Tongue (tissue), 2 donors: ENCODE data around the gene DIMT1. TPM values are rescaled to one million over a fixed set of nuclear protein-coding genes. Genes with fewer than 3 reads are reported as not detected.

ENCODE experiments used
- DNase-seq: peaks from one replicate; pipeline ENCODE4 v3.0.0-alpha.2; 2015
- total RNA-seq: library from RNA; depleted of rRNA; stranded (reverse); fragments of >200 nt; gene quantifications from one replicate; pipeline ENCODE4 v1.2.3, GENCODE V29; 2014

Gene DIMT1
- 16.2 TPM for total RNA-seq

GRCh38 chr5:62403411-62404250, at the start of gene DIMT1:
DIMT1 (minus strand) TSS chr5:62403905; CDS start chr5:62403772, 133 bp downstream.
- peak; percentile 99 for DNase-seq

DNA sequence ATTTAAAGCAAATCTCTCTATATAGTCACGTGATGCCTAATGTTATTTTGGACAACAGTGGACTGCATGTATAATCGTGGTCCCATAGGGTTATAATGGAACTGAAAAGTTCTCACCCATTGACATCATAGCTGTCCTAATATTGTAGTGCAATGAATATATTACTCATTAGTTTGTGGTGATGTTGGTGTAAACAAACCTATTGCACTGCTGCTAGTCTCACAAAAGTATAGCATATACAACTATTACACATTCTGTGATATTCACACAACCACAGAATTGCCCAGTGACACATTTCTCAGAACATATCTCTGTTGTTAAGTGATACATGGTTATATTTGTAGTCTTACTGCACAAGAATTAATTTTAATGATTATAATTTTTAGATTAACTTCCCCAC, 46.6 kb upstream of the DIMT1 start:
- DNase-seq = no peak

DNA sequence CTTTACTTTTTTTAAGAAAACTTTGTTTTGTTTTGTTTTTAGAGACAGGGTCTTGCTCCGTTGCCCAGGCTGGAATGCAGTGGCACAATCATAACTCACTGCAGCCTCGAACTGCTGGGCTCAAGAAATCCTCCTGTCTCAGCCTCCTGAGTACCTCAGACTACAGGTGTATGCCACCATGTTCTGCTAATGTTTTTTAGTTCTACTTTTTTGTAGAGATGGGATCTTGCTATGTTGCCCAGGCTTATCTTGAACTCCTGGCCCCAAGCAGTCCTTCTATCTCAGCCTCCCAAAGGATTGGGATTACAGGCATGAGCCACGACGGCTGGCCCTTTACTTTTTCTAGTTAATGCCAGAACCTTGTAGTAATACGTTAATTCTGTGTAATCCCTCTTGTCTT, 44.8 kb upstream of the DIMT1 start:
- DNase-seq = no peak

DNA sequence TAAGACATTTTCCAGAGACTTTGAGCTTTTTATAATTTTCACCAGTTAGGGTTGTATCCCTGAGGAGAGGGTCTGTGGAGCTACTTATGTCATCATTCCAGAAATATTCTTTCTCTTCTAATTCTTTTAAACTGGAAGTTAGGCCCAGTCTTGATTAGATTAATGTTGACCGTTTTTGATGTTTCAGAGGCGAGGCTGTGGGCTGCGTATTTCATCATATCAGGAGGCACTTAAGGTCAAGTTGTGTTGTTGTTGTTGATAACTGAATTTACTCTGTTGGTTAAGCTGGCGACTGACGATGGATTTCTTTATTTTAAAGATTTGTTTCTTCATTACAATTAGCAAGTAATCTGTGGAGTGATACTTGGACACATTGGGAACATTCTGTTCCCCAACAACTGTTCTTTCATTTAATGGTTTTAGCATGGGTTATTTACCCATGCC, 28.9 kb upstream of the DIMT1 start:
- DNase-seq = no peak

- no peak for DNase-seq
Measured at GRCh38 chr5:62431735-62432620, 28.3 kb upstream of the DIMT1 start.

GRCh38 chr5:62424763-62425162, 21.1 kb upstream of the DIMT1 start:
- no peak for DNase-seq

- DNase-seq = no peak
Measured at GRCh38 chr5:62421414-62421813, 17.7 kb upstream of the DIMT1 start.

DNA sequence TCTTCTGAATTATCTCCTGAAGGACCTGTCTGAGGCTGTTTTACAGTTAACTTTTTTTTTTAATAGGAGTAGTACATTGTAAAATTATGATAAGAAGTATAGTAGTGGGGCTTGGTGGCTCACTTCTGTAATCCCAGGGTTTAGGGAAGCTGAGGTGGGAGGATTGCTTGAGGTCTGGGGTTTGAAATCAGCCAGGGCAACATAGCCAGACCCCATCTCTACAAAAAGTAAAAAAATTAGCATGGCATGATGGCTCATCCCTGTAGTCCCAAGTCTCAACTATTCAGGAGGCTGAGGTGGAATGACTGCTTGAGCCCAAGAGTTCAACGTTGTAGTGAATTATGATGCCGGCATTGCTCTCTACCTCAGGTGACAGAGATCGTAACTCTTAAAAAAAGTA, 15.9 kb upstream of the DIMT1 start:
- no peak for DNase-seq

DNA sequence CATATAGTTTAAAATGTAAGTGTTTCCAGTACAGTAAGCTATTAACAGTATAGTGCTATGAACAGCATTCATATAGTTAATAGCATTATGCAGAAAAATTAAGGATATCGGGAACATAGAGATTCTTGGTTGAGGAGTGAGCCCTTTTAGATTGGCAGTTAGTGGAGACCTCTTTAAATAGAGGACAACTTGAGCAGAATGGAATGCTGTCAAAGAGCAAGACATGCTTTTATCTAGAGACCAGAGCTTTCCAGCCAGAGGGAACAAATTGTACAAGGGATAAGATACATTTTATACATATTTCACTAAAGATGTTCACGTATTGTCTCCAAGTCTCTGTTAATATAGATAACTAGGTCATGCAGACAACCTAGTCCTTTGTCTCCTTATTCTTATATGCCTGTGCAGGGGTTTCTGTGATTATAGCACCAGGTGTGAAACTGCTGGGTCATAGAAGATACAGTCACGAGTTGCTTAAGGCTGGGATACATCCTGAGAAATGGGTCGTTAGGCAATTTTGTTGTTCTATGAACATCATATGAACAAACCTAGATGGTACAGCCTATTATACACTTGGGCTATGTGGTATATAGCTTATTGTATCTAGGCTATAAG, 14.9 kb upstream of the DIMT1 start:
- no peak for DNase-seq

DNA sequence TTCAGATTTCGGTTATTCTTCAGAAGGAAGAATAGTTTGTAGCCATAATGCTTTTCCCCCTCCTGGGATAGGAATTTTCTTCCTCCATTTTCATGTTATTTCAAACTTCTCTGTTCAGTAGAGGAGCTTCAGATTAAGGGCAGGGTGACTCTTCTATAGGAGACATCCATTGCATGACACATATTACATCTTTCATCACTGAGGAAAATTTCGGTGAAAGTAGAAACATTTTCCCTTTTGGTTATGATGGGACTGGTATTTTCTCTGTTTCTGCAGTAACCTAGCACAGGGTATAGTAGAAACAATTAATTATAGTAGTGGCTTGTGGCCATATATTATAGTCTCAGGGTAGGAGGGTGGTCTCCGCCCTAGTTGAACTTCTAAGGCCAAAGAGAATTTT, 10.0 kb upstream of the DIMT1 start:
- no peak for DNase-seq

GRCh38 chr5:62412549-62413329, 9.0 kb upstream of the DIMT1 start, which contains the start of gene IPO11:
IPO11 (plus strand) TSS chr5:62412763; CDS start chr5:62437280, 24,517 bp downstream.
- DNase-seq = peak; percentile 100

- no peak for DNase-seq
Measured at GRCh38 chr5:62395210-62395950, 8.3 kb downstream of the DIMT1 start.

DNA sequence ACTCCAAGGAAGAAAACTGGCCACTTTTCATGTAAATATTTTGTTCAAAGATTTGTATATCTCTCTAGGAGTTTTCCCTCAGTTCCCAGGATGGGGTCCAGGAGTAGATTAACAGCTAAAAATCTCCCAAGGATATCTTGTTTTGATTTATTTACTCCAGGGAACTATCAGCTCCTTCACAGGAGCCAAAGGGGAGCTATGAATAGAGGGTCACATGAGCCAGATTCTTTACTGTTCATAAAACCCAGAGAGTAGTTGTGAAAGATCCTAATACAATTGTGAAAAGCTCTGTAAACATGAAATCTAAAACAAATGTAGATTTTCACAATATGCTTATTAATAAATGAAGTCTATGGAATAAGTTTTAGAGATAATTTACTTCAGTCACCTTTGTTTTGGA, 16.9 kb downstream of the DIMT1 start:
- no peak for DNase-seq

GRCh38 chr5:62385816-62386400, 17.8 kb downstream of the DIMT1 start:
- DNase-seq = no peak

DNA sequence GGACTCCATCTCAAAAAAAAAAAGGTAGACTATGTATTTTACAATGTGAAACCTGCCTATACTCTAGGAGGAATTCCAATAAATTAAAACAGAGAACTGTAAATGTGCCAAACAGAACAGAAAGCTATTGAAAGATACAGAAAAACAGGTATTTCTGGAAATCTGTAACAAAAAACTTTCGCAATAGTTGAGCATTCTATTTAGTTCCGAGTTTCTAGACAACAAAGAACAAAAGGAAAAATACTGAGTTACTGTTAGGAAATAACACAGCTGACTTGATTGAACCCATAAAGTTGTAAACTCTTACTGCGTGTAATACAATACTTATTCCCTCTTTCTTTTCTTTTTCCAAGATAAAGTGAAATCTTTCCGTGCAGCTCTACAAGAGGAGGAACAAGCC, 18.6 kb downstream of the DIMT1 start:
- no peak for DNase-seq

DNA sequence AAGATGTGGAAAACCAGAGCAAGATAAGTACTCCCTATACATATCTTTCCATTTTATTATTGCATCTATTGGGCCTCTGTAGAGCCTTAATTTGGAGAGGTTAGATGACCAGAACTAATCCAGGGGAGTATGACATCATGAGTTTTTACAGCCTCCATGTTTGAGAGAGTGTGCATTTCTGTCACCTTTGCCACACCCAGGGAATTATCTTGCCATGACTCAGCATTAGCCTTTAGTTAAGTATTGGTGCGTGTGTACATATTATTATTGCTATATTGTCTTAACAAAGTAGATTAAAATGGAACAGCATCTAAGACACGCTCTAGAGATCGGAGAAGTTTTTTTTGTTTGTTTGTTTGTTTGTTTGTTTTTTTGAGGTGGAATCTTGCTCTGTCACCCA, 27.6 kb downstream of the DIMT1 start:
- no peak for DNase-seq

GRCh38 chr5:62375627-62376026, 28.1 kb downstream of the DIMT1 start:
- no peak for DNase-seq

GRCh38 chr5:62374090-62374489, 29.6 kb downstream of the DIMT1 start:
- DNase-seq = no peak

GRCh38 chr5:62373382-62373781, 30.3 kb downstream of the DIMT1 start:
- no peak for DNase-seq

GRCh38 chr5:62372600-62372999, 31.1 kb downstream of the DIMT1 start:
- DNase-seq = no peak

DNA sequence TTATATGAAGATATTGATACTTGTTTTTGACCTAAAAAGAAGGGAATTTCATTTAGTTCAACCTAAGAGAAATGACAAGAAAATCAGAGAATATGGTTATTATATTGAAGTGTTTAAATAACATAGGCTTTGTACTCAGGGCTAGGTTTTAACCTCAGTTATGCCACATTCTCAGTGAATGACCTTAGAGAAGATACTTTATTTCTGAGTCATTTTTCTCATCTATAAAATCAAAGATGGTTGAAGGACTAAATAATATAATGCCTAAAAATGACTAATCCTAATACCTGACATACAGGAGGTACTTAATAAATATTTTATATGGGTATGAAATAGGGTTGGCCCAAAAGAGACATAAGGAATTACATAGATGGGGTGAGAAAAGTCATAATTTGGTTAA, 32.3 kb downstream of the DIMT1 start:
- DNase-seq = no peak
